Right cardiac atrium (tissue), 5 donors: ENCODE results near the gene FANCC. TPM values are rescaled to one million over a fixed set of nuclear protein-coding genes. Genes with fewer than 3 reads are reported as not detected.

ENCODE experiments used
- ATAC-seq, 2 donors: fragments of 200-7000 bp; cut with Tn5 transposase; one replicate each; pipeline versions ENCODE4 v1.8.0 to v1.9.1; 2020; ENCODE audit warnings: moderate library complexity in 2 of 2, mild to moderate bottlenecking in 1 of 2
- DNase-seq, 3 donors: peaks; one replicate each; pipeline ENCODE4 v3.0.0-alpha.2; 2020
- H3K27ac ChIP-seq: one replicate; pipeline ENCODE4 v1.5.1; 2013; ENCODE audit warnings: mild to moderate bottlenecking, low read length, control low read depth, moderate library complexity
- H3K27me3 ChIP-seq: one replicate; pipeline ENCODE4 v1.6.1; 2013; ENCODE audit not compliant: control insufficient read depth, insufficient read depth
- H3K4me1 ChIP-seq: one replicate; pipeline ENCODE4 v1.6.1; 2013; ENCODE audit warnings: low read length; ENCODE audit not compliant: control insufficient read depth, insufficient read depth
- H3K4me3 ChIP-seq: one replicate; pipeline ENCODE4 v1.5.1; 2013; ENCODE audit warnings: low read length, control low read depth
- H3K9me3 ChIP-seq: one replicate; pipeline ENCODE4 v1.6.1; 2013; ENCODE audit warnings: low read length; ENCODE audit not compliant: control insufficient read depth
- WGBS: extraction: QIAGEN DNeasy Blood & Tissue Kit; methylation state at CpG from one replicate; pipeline ENCODE4 v1.1.7; 2013; 5-methylcytosine and 5-hydroxymethylcytosine counted together
- intact Hi-C, 4 donors: fragments of 100-400 bp; cut with DNase I; formaldehyde crosslinking; loops; one replicate each; pipeline versions ENCODE4 v1.11.0 to v1.14.0; 2022 to 2023
- polyA plus RNA-seq: library from polyadenylated mRNA; stranded (reverse); fragments of 200-250 nt; gene quantifications from one replicate; pipeline ENCODE4 v1.2.3, GENCODE V29; 2013
- total RNA-seq, 4 donors: library from RNA; stranded (reverse); fragmentation: NEBNext Ultra II Directional; extraction: Animal tissue kit (Norgen Biotek cat#: 25700); gene quantifications; one replicate each; pipeline ENCODE4 v1.2.1, GENCODE V29; 2021
- donor health status: healthy with polysubstance abuse.
- donor health status: DM: no; HTN: yes; CAD: no.
- donor health status: DM: no; HTN: no; CAD: no.
- donor health status: DM: no; HTN: yes; CAD: no; lungs with severe emphysema.
- donor health status: DM: yes; HTN: yes; CAD: no.

FANCC gene
- total and polyA plus RNA-seq, 5 donors, result 3.2 to 6.6 (median 4.3) TPM

- no peak for ATAC-seq
- Histone ChIP-seq H3K27me3 (no peaks in the 10 kb centered on the region), H3K27ac (no peak overlapping the region), H3K4me3 (no peak overlapping the region), H3K4me1 (peaks cover 32% of the 10 kb centered on the region), H3K9me3 (no peaks in the 10 kb centered on the region)
- WGBS, result 30% methylated on average over 5 of the region's 5 CpGs
- intact Hi-C loops, result no loop called here
- DNase-seq, result no peak
Measured at GRCh38 chr9:95060234-95060633, 257.3 kb downstream of the FANCC start.

- no peak overlapping the region for H3K27ac ChIP-seq
- peaks cover 30% of the 10 kb centered on the region for H3K4me1 ChIP-seq
- DNase-seq (no peak), ATAC-seq (no peak)
- H3K27me3 ChIP-seq, result no peaks in the 10 kb centered on the region
- intact Hi-C loops, result loop anchor here in 2 of 4 donors (2.0 to 10.0 kb wide), 2 partner anchors 14 to 54 kb away; no protein-coding TSS in a partner anchor
- WGBS, result 64% methylated on average over 7 of the region's 7 CpGs
- H3K9me3 ChIP-seq, result no peaks in the 10 kb centered on the region
- H3K4me3 ChIP-seq, result no peak overlapping the region
Measured at GRCh38 chr9:95058795-95059386, 258.6 kb downstream of the FANCC start.

GRCh38 chr9:95058121-95058785 lies 259.3 kb downstream of the FANCC start:
- DNase-seq, result no peak

GRCh38 chr9:95057101-95057500 lies 260.4 kb downstream of the FANCC start:
- H3K4me1 ChIP-seq, result peaks cover 23% of the 10 kb centered on the region
- peak overlapping the region; percentile 1 for H3K27ac ChIP-seq
- WGBS, result 29% methylated on average over 10 of the region's 10 CpGs
- no peaks in the 10 kb centered on the region for H3K27me3 ChIP-seq
- DNase-seq (no peak), ATAC-seq (no peak)
- intact Hi-C loops, result loop anchor here in 1 of 4 donors (10.0 kb wide), 1 partner anchor 52 kb away; no protein-coding TSS in a partner anchor
- no peaks in the 10 kb centered on the region for H3K9me3 ChIP-seq
- peak overlapping the region; percentile 36 for H3K4me3 ChIP-seq

More at GRCh38 chr9:95058121-95058785, 259.3 kb downstream of the FANCC start:
- intact Hi-C loops, result loop anchor here in 2 of 4 donors (2.0 to 10.0 kb wide), 2 partner anchors 15 to 53 kb away; no protein-coding TSS in a partner anchor
- ATAC-seq, result no peak
- Histone ChIP-seq H3K4me3 (no peak overlapping the region), H3K27ac (peak overlapping the region; percentile 53), H3K9me3 (no peaks in the 10 kb centered on the region), H3K27me3 (no peaks in the 10 kb centered on the region), H3K4me1 (peaks cover 30% of the 10 kb centered on the region)
- WGBS, result 60% methylated on average over 7 of the region's 7 CpGs

GRCh38 chr9:95055851-95056551 lies 261.5 kb downstream of the FANCC start:
- WGBS, result 30% methylated on average over 15 of the region's 15 CpGs
- peak; percentile 60 to 73 for ATAC-seq

GRCh38 chr9:95055334-95055850 lies 262.1 kb downstream of the FANCC start:
- DNase-seq (no peak), ATAC-seq (peak in 1 of 2 donors; percentile 23)
- Histone ChIP-seq H3K4me3 (peak overlapping the region; percentile 4), H3K27ac (peak overlapping the region; percentile 83), H3K4me1 (peaks cover 19% of the 10 kb centered on the region), H3K27me3 (no peaks in the 10 kb centered on the region), H3K9me3 (no peaks in the 10 kb centered on the region)
- WGBS, result 15% methylated on average over 6 of the region's 6 CpGs
- intact Hi-C loops, result loop anchor here in 1 of 4 donors (10.0 kb wide), 1 partner anchor 51 kb away; no protein-coding TSS in a partner anchor

More at GRCh38 chr9:95055851-95056551, 261.5 kb downstream of the FANCC start:
- intact Hi-C loops, result loop anchor here in 1 of 4 donors (10.0 kb wide), 1 partner anchor 51 kb away; no protein-coding TSS in a partner anchor
- Histone ChIP-seq H3K4me3 (peak overlapping the region; percentile 36), H3K4me1 (peaks cover 23% of the 10 kb centered on the region), H3K9me3 (no peaks in the 10 kb centered on the region), H3K27me3 (no peaks in the 10 kb centered on the region), H3K27ac (peak overlapping the region; percentile 83)
- peak in 1 of 3 donors; percentile 63 for DNase-seq

- Histone ChIP-seq H3K4me1 (peaks cover 18% of the 10 kb centered on the region), H3K27ac (no peak overlapping the region)
- ATAC-seq, result no peak
Measured at GRCh38 chr9:95053611-95054570, 263.6 kb downstream of the FANCC start.

GRCh38 chr9:95049761-95050160 lies 267.7 kb downstream of the FANCC start:
- WGBS, result 40% methylated on average over 6 of the region's 6 CpGs
- ATAC-seq, result peak in 1 of 2 donors; percentile 32
- H3K9me3 ChIP-seq, result no peaks in the 10 kb centered on the region
- H3K27ac ChIP-seq, result no peak overlapping the region
- intact Hi-C loops, result loop anchor here in 1 of 4 donors (10.0 kb wide), 1 partner anchor 45 kb away; no protein-coding TSS in a partner anchor
- H3K4me1 ChIP-seq, result no peaks in the 10 kb centered on the region
- no peaks in the 10 kb centered on the region for H3K27me3 ChIP-seq
- no peak for DNase-seq
- H3K4me3 ChIP-seq, result peak overlapping the region; percentile 33

More at GRCh38 chr9:95053611-95054570, 263.6 kb downstream of the FANCC start:
- Histone ChIP-seq H3K27me3 (no peaks in the 10 kb centered on the region), H3K9me3 (no peaks in the 10 kb centered on the region), H3K4me3 (no peak overlapping the region)
- 73% methylated on average over 5 of the region's 5 CpGs for WGBS
- DNase-seq, result no peak
- intact Hi-C loops, result loop anchor here in 1 of 4 donors (10.0 kb wide), 1 partner anchor 49 kb away; no protein-coding TSS in a partner anchor
